HepG2 (cell line): Measurements from ENCODE around the gene PJA1. TPM values are rescaled to one million over a fixed set of nuclear protein-coding genes. Genes with fewer than 3 reads are reported as not detected.

Source experiments
- ARID5B ChIP-seq: IDR thresholded peaks from 2 replicates; pipeline ENCODE4 v1.4.0; 2020; ENCODE audit warnings: mild to moderate bottlenecking, missing genetic modification reagents
- ATF7 ChIP-seq, 2 experiments: fragments of 450-650 bp in 1 of 2; sonication (generic) in 1 of 2; formaldehyde crosslinking in 1 of 2; IDR thresholded peaks; 2 replicates each; pipeline versions ENCODE4 v1.4.0 to v1.6.1; 2016 to 2020; ENCODE audit warnings: antibody characterized with exemption in 1 of 2, mild to moderate bottlenecking in 1 of 2, missing genetic modification reagents in 1 of 2
- HOXA3 ChIP-seq: sonication (generic); formaldehyde crosslinking; IDR thresholded peaks from 2 replicates; pipeline ENCODE4 v1.5.0; 2020; ENCODE audit warnings: missing genetic modification reagents
- HOXD1 ChIP-seq: sonication (generic); formaldehyde crosslinking; IDR thresholded peaks from 2 replicates; pipeline ENCODE4 v1.5.0; 2020; ENCODE audit warnings: missing genetic modification reagents
- KMT2B ChIP-seq: IDR thresholded peaks from 2 replicates; pipeline ENCODE4 v1.6.1; 2016; ENCODE audit warnings: missing genetic modification reagents, missing compliant biosample characterization
- NFYB ChIP-seq: sonication (generic); formaldehyde crosslinking; IDR thresholded peaks from 2 replicates; pipeline ENCODE4 v1.4.0; 2020; ENCODE audit warnings: missing genetic modification reagents
- PHF21A ChIP-seq: sonication (generic); formaldehyde crosslinking; IDR thresholded peaks from 2 replicates; pipeline ENCODE4 v1.5.0; 2020; ENCODE audit warnings: mild to moderate bottlenecking, missing genetic modification reagents
- SAP130 ChIP-seq: IDR thresholded peaks from 2 replicates; pipeline ENCODE4 v1.6.1; 2016; ENCODE audit warnings: low read depth
- SP1 ChIP-seq, 2 experiments: fragments of 450-650 bp in 1 of 2; sonication (generic) in 1 of 2; formaldehyde crosslinking in 1 of 2; IDR thresholded peaks; 2 replicates each; pipeline versions ENCODE4 v1.4.0 to v1.6.1; 2016 to 2020; ENCODE audit warnings: missing genetic modification reagents in 1 of 2
- TSC22D2 ChIP-seq: sonication (generic); formaldehyde crosslinking; IDR thresholded peaks from 2 replicates; pipeline ENCODE4 v1.5.1; 2020; ENCODE audit warnings: missing genetic modification reagents, mild to moderate bottlenecking, borderline replicate concordance
- ZBED4 ChIP-seq: sonication (generic); formaldehyde crosslinking; IDR thresholded peaks from 2 replicates; pipeline ENCODE4 v1.4.0; 2020; ENCODE audit warnings: missing genetic modification reagents, borderline replicate concordance
- ZBTB10 ChIP-seq: sonication (generic); formaldehyde crosslinking; IDR thresholded peaks from 2 replicates; pipeline ENCODE4 v1.4.0; 2020; ENCODE audit warnings: missing genetic modification reagents, borderline replicate concordance
- ZBTB37 ChIP-seq: sonication (generic); formaldehyde crosslinking; IDR thresholded peaks from 2 replicates; pipeline ENCODE4 v1.4.0; 2020; ENCODE audit warnings: mild to moderate bottlenecking, missing genetic modification reagents
- ZNF282 ChIP-seq: fragments of 450-650 bp; IDR thresholded peaks from 2 replicates; pipeline ENCODE4 v1.6.1; 2018; ENCODE audit not compliant: partially characterized antibody
- ZSCAN29 ChIP-seq: sonication (generic); formaldehyde crosslinking; conservative IDR thresholded peaks from 2 replicates; pipeline ENCODE4 v1.4.0; 2020; ENCODE audit warnings: mild to moderate bottlenecking, missing genetic modification reagents
- polyA plus RNA-seq, 8 experiments: library from polyadenylated mRNA; depleted of rRNA in 3 of 8; stranded (reverse) in 7 of 8; unstranded in 1 of 8; fragments of >200 nt; fragmentation: Illumina TruSeq in 4 of 8; extraction: Trizol in 4 of 8; gene quantifications; 2 replicates each; pipeline versions ENCODE4 v1.2.1 to v1.2.3, GENCODE V29; 2011 to 2016; ENCODE audit warnings: low read depth in 4 of 8, missing spikeins in 1 of 8, mixed read lengths in 1 of 8; ENCODE audit not compliant: insufficient read depth in 1 of 8
- total RNA-seq, 5 experiments: library from RNA; depleted of rRNA; stranded (reverse); fragments of >200 nt; fragmentation: Illumina TruSeq; extraction: Trizol; gene quantifications; 2 replicates each; pipeline ENCODE4 v1.2.3, GENCODE V29; 2016; ENCODE audit warnings: low read depth in 1 of 5

The PJA1 gene
- total and polyA plus RNA-seq, 2 of the 13 experiments (the other 11 are each of a cell fraction or from before 2014, with no cell fraction given): 3.6 to 9.6 TPM

GRCh38 chrX:69165087-69165651 is at the start of gene PJA1 (continued):
- TF ChIP-seq ARID5B (peak; percentile 8; the same call in 1 of the 2 replicates), HOXD1 (CRISPR knock-in tag) (no peak), SAP130 (CRISPR knock-in tag) (peak; percentile 66), NFYB (CRISPR knock-in tag) (no peak), ZNF282 (no peak), ZBTB37 (CRISPR knock-in tag) (no peak), ZBTB10 (CRISPR knock-in tag) (no peak), HOXA3 (0 out of 2 replicates have a peak, but pooled peaks have one; percentile 41), ZSCAN29 (no peak), KMT2B (CRISPR knock-in tag) (0 out of 2 replicates have a peak, but pooled peaks have one; percentile 20), SP1 (IDR thresholded peaks at IDR 0.05) (no peak), SP1 (CRISPR knock-in tag; IDR thresholded peaks at IDR 0.05) (no peak), ATF7 (IDR thresholded peaks at IDR 0.05) (no peak), ATF7 (CRISPR knock-in tag; IDR thresholded peaks at IDR 0.05) (no peak), PHF21A (no peak), ZBED4 (CRISPR knock-in tag) (no peak), TSC22D2 (CRISPR knock-in tag) (no peak)
